Peyer's patch (tissue), 4 donors: ENCODE measurements around the gene EPHA5.

ENCODE experiments used
- CTCF ChIP-seq, 6 experiments: fragments of 450-650 bp in 4 of 6; fragments of 200-600 bp in 2 of 6; sonication (generic) in 1 of 6; IDR thresholded peaks; one replicate each; pipeline ENCODE4 v1.5.1; 2017 to 2019; ENCODE audit warnings: antibody characterized with exemption in 6 of 6, mild to moderate bottlenecking in 3 of 6, moderate library complexity in 1 of 6
- POLR2A ChIP-seq, 2 donors: fragments of 450-650 bp; IDR thresholded peaks; one replicate each; pipeline ENCODE4 v1.5.1; 2017; ENCODE audit warnings: antibody characterized with exemption in 2 of 2, mild to moderate bottlenecking in 2 of 2, moderate library complexity in 2 of 2

- TF ChIP-seq POLR2A (IDR thresholded peaks at IDR 0.05) (no peak), CTCF (IDR thresholded peaks at IDR 0.05) (no peak)
Measured at GRCh38 chr4:65661471-65661870, 8.8 kb downstream of the EPHA5 start.
